Right ventricle myocardium inferior (tissue), 1 donor: Measurements from ENCODE around the gene HLA-DPA1. TPM values are rescaled to one million over a fixed set of nuclear protein-coding genes. Genes with fewer than 3 reads are reported as not detected.
"Not testable (repeated sequence)": the region's sequence is repeated elsewhere in the genome, so short reads cannot be mapped to it uniquely, and the experiment has no call there.

Source experiments
- ATAC-seq: fragments of 200-7000 bp; cut with Tn5 transposase; one replicate; pipeline ENCODE4 v1.9.1; 2020; ENCODE audit warnings: mild to moderate bottlenecking, moderate library complexity
- DNase-seq: peaks from one replicate; pipeline ENCODE4 v3.0.0; 2021; ENCODE audit errors: missing footprints
- intact Hi-C: fragments of 100-400 bp; cut with DNase I; formaldehyde crosslinking; loops from one replicate; pipeline ENCODE4 v1.11.0; 2022
- total RNA-seq: library from RNA; stranded (reverse); fragmentation: NEBNext Ultra II Directional; extraction: Animal tissue kit (Norgen Biotek cat#: 25700); gene quantifications from one replicate; pipeline ENCODE4 v1.2.1, GENCODE V29; 2021
- donor health status: DM: no; HTN: yes; CAD: no; lungs with severe emphysema.

HLA-DPA1 gene
- total RNA-seq, 1 donor from 2014 or later: 42.8 TPM

- DNase-seq (no peak), ATAC-seq (no peak)
- intact Hi-C loops: no loop called here
Measured at GRCh38 chr6:33071569-33071968, 1.9 kb downstream of the HLA-DPA1 start.

- ATAC-seq: no peak
- DNase-seq: no peak
- intact Hi-C loops: no loop called here
Measured at GRCh38 chr6:33070909-33071308, 2.5 kb downstream of the HLA-DPA1 start.

GRCh38 chr6:33069021-33069738 is 4.3 kb downstream of the HLA-DPA1 start:
- no peak for ATAC-seq
- DNase-seq: no peak
- intact Hi-C loops: no loop called here

GRCh38 chr6:33066917-33067521 is 6.4 kb downstream of the HLA-DPA1 start:
- intact Hi-C loops: no loop called here
- DNase-seq (no peak), ATAC-seq (no peak)

- no peak for DNase-seq
- ATAC-seq: no peak
Measured at GRCh38 chr6:33065312-33065711, 8.1 kb downstream of the HLA-DPA1 start.

GRCh38 chr6:33064723-33065122 is 8.7 kb downstream of the HLA-DPA1 start:
- ATAC-seq: no peak
- no peak for DNase-seq
- intact Hi-C loops: no loop called here

More at GRCh38 chr6:33065312-33065711, 8.1 kb downstream of the HLA-DPA1 start:
- intact Hi-C loops: no loop called here

- intact Hi-C loops: not testable (repeated sequence)
Measured at GRCh38 chr6:33063435-33063834, 10.0 kb downstream of the HLA-DPA1 start.

GRCh38 chr6:33061987-33062386 is 11.5 kb downstream of the HLA-DPA1 start:
- DNase-seq (no peak), ATAC-seq (no peak)
- intact Hi-C loops: no loop called here

More at GRCh38 chr6:33063435-33063834, 10.0 kb downstream of the HLA-DPA1 start:
- not testable (repeated sequence) for ATAC-seq, DNase-seq

GRCh38 chr6:33057222-33058150 is 16.0 kb downstream of the HLA-DPA1 start:
- no peak for ATAC-seq
- intact Hi-C loops: no loop called here
- no peak for DNase-seq

GRCh38 chr6:33053230-33053629 is 20.2 kb downstream of the HLA-DPA1 start:
- DNase-seq: no peak
- no peak for ATAC-seq
- intact Hi-C loops: no loop called here

- intact Hi-C loops: no loop called here
- no peak for ATAC-seq
- no peak for DNase-seq
Measured at GRCh38 chr6:33052627-33053026, 20.8 kb downstream of the HLA-DPA1 start.

- ATAC-seq (no peak), DNase-seq (no peak)
- intact Hi-C loops: no loop called here
Measured at GRCh38 chr6:33050014-33050810, 23.2 kb downstream of the HLA-DPA1 start.

GRCh38 chr6:33049323-33050013 is 24.0 kb downstream of the HLA-DPA1 start:
- ATAC-seq (no peak), DNase-seq (no peak)
- intact Hi-C loops: no loop called here

GRCh38 chr6:33040157-33040556 is 33.3 kb downstream of the HLA-DPA1 start:
- DNase-seq: no peak
- intact Hi-C loops: no loop called here
- no peak for ATAC-seq

- DNase-seq: no peak
- no peak for ATAC-seq
- intact Hi-C loops: no loop called here
Measured at GRCh38 chr6:33036535-33036934, 36.9 kb downstream of the HLA-DPA1 start.

- DNase-seq (no peak), ATAC-seq (no peak)
- intact Hi-C loops: no loop called here
Measured at GRCh38 chr6:33034554-33034953, 38.9 kb downstream of the HLA-DPA1 start.

- DNase-seq (no peak), ATAC-seq (no peak)
- intact Hi-C loops: no loop called here
Measured at GRCh38 chr6:33030245-33030644, 43.2 kb downstream of the HLA-DPA1 start.
